SK-N-SH treated with all-trans-retinoic acid at 6 μM for 48 hours (cell line): ENCODE results near the gene CFD.

Experiments used
- ATAC-seq: fragments of 200-7000 bp; cut with Tn5 transposase; 3 replicates; pipeline ENCODE4 v1.9.1; 2020; ENCODE audit warnings: mild to moderate bottlenecking, moderate library complexity
- ARNTL ChIP-seq: fragments of 450-650 bp; formaldehyde crosslinking; IDR thresholded peaks from 2 replicates; pipeline ENCODE4 v1.5.0; 2020; ENCODE audit warnings: low read depth, mild to moderate bottlenecking, moderate library complexity, borderline replicate concordance
- BACH2 ChIP-seq: fragments of 250-450 bp; sonication (Bioruptor Pico); IDR thresholded peaks from 2 replicates; pipeline ENCODE4 v1.9.0; 2021; ENCODE audit warnings: mild to moderate bottlenecking, borderline replicate concordance
- CSDC2 ChIP-seq: fragments of 250-450 bp; sonication (Bioruptor Pico); IDR thresholded peaks from 2 replicates; pipeline ENCODE4 v1.5.0; 2020; ENCODE audit warnings: mild to moderate bottlenecking, moderate library complexity
- ESRRG ChIP-seq: fragments of 250-450 bp; sonication (Bioruptor Pico); IDR thresholded peaks from 2 replicates; pipeline ENCODE4 v1.6.1; 2021; ENCODE audit warnings: mild to moderate bottlenecking
- GLIS3 ChIP-seq: fragments of 250-450 bp; sonication (Bioruptor Pico); IDR thresholded peaks from 2 replicates; pipeline ENCODE4 v1.5.0; 2020; ENCODE audit warnings: mild to moderate bottlenecking, moderate library complexity
- ISL1 ChIP-seq: fragments of 250-450 bp; sonication (Bioruptor Pico); IDR thresholded peaks from 2 replicates; pipeline ENCODE4 v2.1.2; 2022; ENCODE audit warnings: mild to moderate bottlenecking, moderate library complexity
- OSR1 ChIP-seq: fragments of 250-450 bp; sonication (Bioruptor Pico); IDR thresholded peaks from 2 replicates; pipeline ENCODE4 v1.8.0; 2022; ENCODE audit warnings: moderate library complexity, mild to moderate bottlenecking, inconsistent platforms
- PPARA ChIP-seq: fragments of 250-450 bp; sonication (Bioruptor Pico); IDR thresholded peaks from 2 replicates; pipeline ENCODE4 v1.5.0; 2020; ENCODE audit warnings: mild to moderate bottlenecking, borderline replicate concordance
- RARB ChIP-seq: fragments of 250-450 bp; sonication (Bioruptor Pico); IDR thresholded peaks from 2 replicates; pipeline ENCODE4 v1.8.0; 2021; ENCODE audit warnings: mild to moderate bottlenecking, moderate library complexity
- SNAI2 ChIP-seq: fragments of 250-450 bp; sonication (Bioruptor Pico); IDR thresholded peaks from 2 replicates; pipeline ENCODE4 v1.5.0; 2020; ENCODE audit warnings: mild to moderate bottlenecking, moderate library complexity
- TCF4 ChIP-seq: fragments of 250-450 bp; sonication (Bioruptor Pico); IDR thresholded peaks from 2 replicates; pipeline ENCODE4 v1.8.0; 2021; ENCODE audit warnings: mild to moderate bottlenecking, moderate library complexity, borderline replicate concordance
- TOX ChIP-seq: fragments of 250-450 bp; sonication (Bioruptor Pico); IDR thresholded peaks from 2 replicates; pipeline ENCODE4 v1.8.0; 2021; ENCODE audit warnings: mild to moderate bottlenecking, moderate library complexity, borderline replicate concordance
- ZC3H10 ChIP-seq: fragments of 250-450 bp; sonication (Bioruptor Pico); IDR thresholded peaks from 2 replicates; pipeline ENCODE4 v1.5.1; 2021; ENCODE audit warnings: mild to moderate bottlenecking, moderate library complexity
- ZFP3 ChIP-seq: fragments of 250-450 bp; sonication (Bioruptor Pico); IDR thresholded peaks from 2 replicates; pipeline ENCODE4 v1.5.0; 2020; ENCODE audit warnings: mild to moderate bottlenecking, moderate library complexity
- ZFP30 ChIP-seq: fragments of 450-650 bp; formaldehyde crosslinking; IDR thresholded peaks from 2 replicates; pipeline ENCODE4 v1.5.0; 2022; ENCODE audit warnings: mild to moderate bottlenecking, moderate library complexity
- ZNF565 ChIP-seq: fragments of 450-650 bp; formaldehyde crosslinking; conservative IDR thresholded peaks from 2 replicates; pipeline ENCODE4 v1.5.0; 2020; ENCODE audit warnings: low read depth, mild to moderate bottlenecking, moderate library complexity
- ZNF70 ChIP-seq: fragments of 450-650 bp; formaldehyde crosslinking; IDR thresholded peaks from 2 replicates; pipeline ENCODE4 v1.5.0; 2020; ENCODE audit warnings: mild to moderate bottlenecking, moderate library complexity
- ZNF8 ChIP-seq: fragments of 450-650 bp; formaldehyde crosslinking; IDR thresholded peaks from 2 replicates; pipeline ENCODE4 v1.5.0; 2020; ENCODE audit warnings: mild to moderate bottlenecking, moderate library complexity
- TF ChIP-seq, protein P1 (sequence below): fragments of 250-450 bp; sonication (Bioruptor Pico); IDR thresholded peaks from 2 replicates; pipeline ENCODE4 v1.5.1; 2021; ENCODE audit warnings: mild to moderate bottlenecking, moderate library complexity
- TF ChIP-seq, protein P2 (sequence below): fragments of 250-450 bp; sonication (Bioruptor Pico); IDR thresholded peaks from 2 replicates; pipeline ENCODE4 v1.5.1; 2020; ENCODE audit warnings: low read depth, mild to moderate bottlenecking, moderate library complexity
- TF ChIP-seq, protein P3 (sequence below): fragments of 250-450 bp; sonication (Bioruptor Pico); IDR thresholded peaks from 2 replicates; pipeline ENCODE4 v1.5.0; 2020; ENCODE audit warnings: mild to moderate bottlenecking, moderate library complexity
- TF ChIP-seq, protein P4 (sequence below): fragments of 250-450 bp; sonication (Bioruptor Pico); IDR thresholded peaks from 2 replicates; pipeline ENCODE4 v1.8.0; 2020; ENCODE audit warnings: mild to moderate bottlenecking, moderate library complexity, borderline replicate concordance
- TF ChIP-seq, protein P5 (sequence below): fragments of 250-450 bp; sonication (Bioruptor Pico); IDR thresholded peaks from 2 replicates; pipeline ENCODE4 v1.8.0; 2021; ENCODE audit warnings: low read depth, mild to moderate bottlenecking, moderate library complexity, borderline replicate concordance

The CFD gene

DNA sequence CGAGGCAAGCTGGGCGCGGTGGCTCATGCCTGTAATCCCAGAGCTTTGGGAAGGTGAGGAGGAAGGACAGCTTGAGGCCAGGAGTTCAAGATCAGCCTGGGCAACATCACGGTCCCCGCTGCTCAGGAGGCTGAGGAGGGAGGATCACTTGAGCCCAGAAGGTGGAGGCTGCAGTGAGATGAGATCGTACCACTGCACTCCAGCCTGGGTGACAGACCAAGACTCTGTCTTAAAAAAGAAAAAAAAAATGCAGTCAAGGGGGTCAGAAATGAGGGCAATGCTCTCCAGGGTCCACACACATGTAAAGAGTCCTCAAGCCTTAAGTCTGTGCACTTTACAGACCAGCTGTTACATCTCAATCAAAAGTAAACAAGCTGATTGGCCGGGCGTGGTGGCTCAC, 45.1 kb downstream of the CFD start:
- TF ChIP-seq, protein P1, sequence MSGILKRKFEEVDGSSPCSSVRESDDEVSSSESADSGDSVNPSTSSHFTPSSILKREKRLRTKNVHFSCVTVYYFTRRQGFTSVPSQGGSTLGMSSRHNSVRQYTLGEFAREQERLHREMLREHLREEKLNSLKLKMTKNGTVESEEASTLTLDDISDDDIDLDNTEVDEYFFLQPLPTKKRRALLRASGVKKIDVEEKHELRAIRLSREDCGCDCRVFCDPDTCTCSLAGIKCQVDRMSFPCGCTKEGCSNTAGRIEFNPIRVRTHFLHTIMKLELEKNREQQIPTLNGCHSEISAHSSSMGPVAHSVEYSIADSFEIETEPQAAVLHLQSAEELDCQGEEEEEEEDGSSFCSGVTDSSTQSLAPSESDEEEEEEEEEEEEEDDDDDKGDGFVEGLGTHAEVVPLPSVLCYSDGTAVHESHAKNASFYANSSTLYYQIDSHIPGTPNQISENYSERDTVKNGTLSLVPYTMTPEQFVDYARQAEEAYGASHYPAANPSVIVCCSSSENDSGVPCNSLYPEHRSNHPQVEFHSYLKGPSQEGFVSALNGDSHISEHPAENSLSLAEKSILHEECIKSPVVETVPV (CRISPR knock-in tag), result no peak
- no peak for TF ChIP-seq TOX
- TF ChIP-seq, protein P2, sequence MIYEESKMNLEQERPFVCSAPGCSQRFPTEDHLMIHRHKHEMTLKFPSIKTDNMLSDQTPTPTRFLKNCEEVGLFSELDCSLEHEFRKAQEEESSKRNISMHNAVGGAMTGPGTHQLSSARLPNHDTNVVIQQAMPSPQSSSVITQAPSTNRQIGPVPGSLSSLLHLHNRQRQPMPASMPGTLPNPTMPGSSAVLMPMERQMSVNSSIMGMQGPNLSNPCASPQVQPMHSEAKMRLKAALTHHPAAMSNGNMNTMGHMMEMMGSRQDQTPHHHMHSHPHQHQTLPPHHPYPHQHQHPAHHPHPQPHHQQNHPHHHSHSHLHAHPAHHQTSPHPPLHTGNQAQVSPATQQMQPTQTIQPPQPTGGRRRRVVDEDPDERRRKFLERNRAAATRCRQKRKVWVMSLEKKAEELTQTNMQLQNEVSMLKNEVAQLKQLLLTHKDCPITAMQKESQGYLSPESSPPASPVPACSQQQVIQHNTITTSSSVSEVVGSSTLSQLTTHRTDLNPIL (CRISPR knock-in tag), result no peak
- ATAC-seq, result no peak

DNA sequence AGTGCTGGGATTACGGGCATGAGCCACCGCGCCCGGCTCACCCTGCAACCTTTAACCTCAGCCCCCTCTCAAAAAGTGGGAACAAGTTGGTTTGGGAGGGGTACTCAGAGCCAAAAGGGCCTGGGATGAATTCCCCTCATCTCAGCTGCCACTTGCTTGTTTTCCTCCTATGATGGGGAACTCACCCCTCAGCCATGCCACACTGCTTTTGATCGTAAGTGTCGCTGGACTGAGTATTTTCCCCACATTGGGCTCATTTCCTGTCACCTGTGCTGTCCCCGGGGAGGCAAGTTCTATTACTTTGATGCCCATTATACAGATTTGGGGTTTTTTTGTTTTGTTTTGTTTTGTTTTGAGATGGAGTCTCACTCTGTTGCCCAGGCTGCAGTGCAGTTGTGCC, 47.0 kb downstream of the CFD start:
- TF ChIP-seq, protein P2 (CRISPR knock-in tag), result no peak
- no peak for TF ChIP-seq RARB (CRISPR knock-in tag)
- no peak for TF ChIP-seq CSDC2 (CRISPR knock-in tag)
- TF ChIP-seq, protein P3, sequence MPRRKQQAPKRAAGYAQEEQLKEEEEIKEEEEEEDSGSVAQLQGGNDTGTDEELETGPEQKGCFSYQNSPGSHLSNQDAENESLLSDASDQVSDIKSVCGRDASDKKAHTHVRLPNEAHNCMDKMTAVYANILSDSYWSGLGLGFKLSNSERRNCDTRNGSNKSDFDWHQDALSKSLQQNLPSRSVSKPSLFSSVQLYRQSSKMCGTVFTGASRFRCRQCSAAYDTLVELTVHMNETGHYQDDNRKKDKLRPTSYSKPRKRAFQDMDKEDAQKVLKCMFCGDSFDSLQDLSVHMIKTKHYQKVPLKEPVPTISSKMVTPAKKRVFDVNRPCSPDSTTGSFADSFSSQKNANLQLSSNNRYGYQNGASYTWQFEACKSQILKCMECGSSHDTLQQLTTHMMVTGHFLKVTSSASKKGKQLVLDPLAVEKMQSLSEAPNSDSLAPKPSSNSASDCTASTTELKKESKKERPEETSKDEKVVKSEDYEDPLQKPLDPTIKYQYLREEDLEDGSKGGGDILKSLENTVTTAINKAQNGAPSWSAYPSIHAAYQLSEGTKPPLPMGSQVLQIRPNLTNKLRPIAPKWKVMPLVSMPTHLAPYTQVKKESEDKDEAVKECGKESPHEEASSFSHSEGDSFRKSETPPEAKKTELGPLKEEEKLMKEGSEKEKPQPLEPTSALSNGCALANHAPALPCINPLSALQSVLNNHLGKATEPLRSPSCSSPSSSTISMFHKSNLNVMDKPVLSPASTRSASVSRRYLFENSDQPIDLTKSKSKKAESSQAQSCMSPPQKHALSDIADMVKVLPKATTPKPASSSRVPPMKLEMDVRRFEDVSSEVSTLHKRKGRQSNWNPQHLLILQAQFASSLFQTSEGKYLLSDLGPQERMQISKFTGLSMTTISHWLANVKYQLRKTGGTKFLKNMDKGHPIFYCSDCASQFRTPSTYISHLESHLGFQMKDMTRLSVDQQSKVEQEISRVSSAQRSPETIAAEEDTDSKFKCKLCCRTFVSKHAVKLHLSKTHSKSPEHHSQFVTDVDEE (CRISPR knock-in tag), result no peak
- TF ChIP-seq PPARA (CRISPR knock-in tag), result no peak
- no peak for TF ChIP-seq ZNF70 (CRISPR knock-in tag)
- no peak for TF ChIP-seq TOX
- no peak for TF ChIP-seq ZFP30 (CRISPR knock-in tag)
- no peak for TF ChIP-seq ISL1 (CRISPR knock-in tag)
- TF ChIP-seq ZNF565 (CRISPR knock-in tag), result no peak
- no peak for TF ChIP-seq ESRRG
- TF ChIP-seq ZNF8 (CRISPR knock-in tag), result no peak
- TF ChIP-seq OSR1 (CRISPR knock-in tag), result no peak
- TF ChIP-seq SNAI2 (CRISPR knock-in tag), result no peak
- no peak for TF ChIP-seq ZC3H10 (CRISPR knock-in tag)
- TF ChIP-seq ZFP3 (CRISPR knock-in tag), result no peak
- no peak for TF ChIP-seq BACH2 (CRISPR knock-in tag)
- ATAC-seq, result no peak

DNA sequence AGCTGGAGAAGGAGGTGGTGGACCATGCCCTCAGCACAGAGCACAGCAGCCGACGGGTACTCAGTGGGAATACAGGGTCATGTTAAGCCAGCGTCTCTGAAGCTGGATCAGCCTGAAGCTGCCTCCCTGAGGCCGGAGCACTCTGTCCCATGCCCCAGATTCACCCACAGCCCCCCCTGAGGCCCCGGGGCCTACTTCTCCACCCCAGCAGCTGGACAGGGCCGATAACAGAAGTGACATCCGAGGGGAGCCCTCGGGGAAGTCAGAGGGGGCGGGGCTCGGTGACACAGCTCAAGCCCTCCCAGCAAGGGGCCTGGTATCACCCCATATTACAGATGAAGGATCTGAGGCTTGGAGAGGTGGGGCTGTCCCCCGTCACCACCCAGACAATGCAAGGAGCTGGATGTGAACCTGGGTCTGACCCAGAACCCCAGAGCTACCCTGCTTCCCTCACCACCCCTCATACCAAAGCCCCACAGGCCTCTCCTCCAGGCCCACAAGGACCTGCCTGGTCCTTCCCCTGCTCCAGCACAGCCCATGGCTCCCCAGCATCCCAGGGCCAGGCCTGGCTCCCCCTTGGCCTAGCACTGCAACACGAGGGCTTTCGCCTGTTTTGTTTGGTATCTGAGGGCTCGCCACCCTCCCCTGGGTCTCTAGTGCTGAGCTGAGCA, 47.9 kb downstream of the CFD start:
- no peak for ATAC-seq
- TF ChIP-seq, protein P4, sequence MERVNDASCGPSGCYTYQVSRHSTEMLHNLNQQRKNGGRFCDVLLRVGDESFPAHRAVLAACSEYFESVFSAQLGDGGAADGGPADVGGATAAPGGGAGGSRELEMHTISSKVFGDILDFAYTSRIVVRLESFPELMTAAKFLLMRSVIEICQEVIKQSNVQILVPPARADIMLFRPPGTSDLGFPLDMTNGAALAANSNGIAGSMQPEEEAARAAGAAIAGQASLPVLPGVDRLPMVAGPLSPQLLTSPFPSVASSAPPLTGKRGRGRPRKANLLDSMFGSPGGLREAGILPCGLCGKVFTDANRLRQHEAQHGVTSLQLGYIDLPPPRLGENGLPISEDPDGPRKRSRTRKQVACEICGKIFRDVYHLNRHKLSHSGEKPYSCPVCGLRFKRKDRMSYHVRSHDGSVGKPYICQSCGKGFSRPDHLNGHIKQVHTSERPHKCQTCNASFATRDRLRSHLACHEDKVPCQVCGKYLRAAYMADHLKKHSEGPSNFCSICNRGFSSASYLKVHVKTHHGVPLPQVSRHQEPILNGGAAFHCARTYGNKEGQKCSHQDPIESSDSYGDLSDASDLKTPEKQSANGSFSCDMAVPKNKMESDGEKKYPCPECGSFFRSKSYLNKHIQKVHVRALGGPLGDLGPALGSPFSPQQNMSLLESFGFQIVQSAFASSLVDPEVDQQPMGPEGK, result no peak
- TF ChIP-seq, protein P3 (CRISPR knock-in tag), result no peak
- TF ChIP-seq GLIS3 (CRISPR knock-in tag), result no peak
- no peak for TF ChIP-seq RARB (CRISPR knock-in tag)
- TF ChIP-seq ESRRG, result no peak
- TF ChIP-seq, protein P5, sequence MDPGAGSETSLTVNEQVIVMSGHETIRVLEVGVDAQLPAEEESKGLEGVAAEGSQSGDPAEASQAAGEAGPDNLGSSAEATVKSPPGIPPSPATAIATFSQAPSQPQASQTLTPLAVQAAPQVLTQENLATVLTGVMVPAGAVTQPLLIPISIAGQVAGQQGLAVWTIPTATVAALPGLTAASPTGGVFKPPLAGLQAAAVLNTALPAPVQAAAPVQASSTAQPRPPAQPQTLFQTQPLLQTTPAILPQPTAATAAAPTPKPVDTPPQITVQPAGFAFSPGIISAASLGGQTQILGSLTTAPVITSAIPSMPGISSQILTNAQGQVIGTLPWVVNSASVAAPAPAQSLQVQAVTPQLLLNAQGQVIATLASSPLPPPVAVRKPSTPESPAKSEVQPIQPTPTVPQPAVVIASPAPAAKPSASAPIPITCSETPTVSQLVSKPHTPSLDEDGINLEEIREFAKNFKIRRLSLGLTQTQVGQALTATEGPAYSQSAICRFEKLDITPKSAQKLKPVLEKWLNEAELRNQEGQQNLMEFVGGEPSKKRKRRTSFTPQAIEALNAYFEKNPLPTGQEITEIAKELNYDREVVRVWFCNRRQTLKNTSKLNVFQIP, result no peak
- no peak for TF ChIP-seq ZFP30 (CRISPR knock-in tag)
- TF ChIP-seq, protein P2 (CRISPR knock-in tag), result no peak
- TF ChIP-seq ZNF8 (CRISPR knock-in tag), result no peak
- TF ChIP-seq TCF4 (CRISPR knock-in tag), result no peak
- no peak for TF ChIP-seq OSR1 (CRISPR knock-in tag)
- TF ChIP-seq ARNTL (CRISPR knock-in tag), result no peak
- no peak for TF ChIP-seq ZFP3 (CRISPR knock-in tag)
- no peak for TF ChIP-seq BACH2 (CRISPR knock-in tag)
